ENCODE results near the gene EYA4.

EYA4 gene

GRCh38 chr6:133456944-133457343 lies 215.8 kb downstream of the EYA4 start:
- no peak for DNase-seq (ENCODE audit: low spot score)

- no peak for DNase-seq (ENCODE audit: low spot score)
Observed at GRCh38 chr6:133460101-133460500, 218.9 kb downstream of the EYA4 start.

- no peak for DNase-seq (ENCODE audit: low spot score)
Observed at GRCh38 chr6:133463790-133464189, 222.6 kb downstream of the EYA4 start.

- DNase-seq (ENCODE audit: low spot score) = no peak
Observed at GRCh38 chr6:133466680-133467079, 225.5 kb downstream of the EYA4 start.

GRCh38 chr6:133467231-133467981 lies 226.2 kb downstream of the EYA4 start:
- no peak for DNase-seq (ENCODE audit: low spot score)

- DNase-seq (ENCODE audit: low spot score) = no peak
Observed at GRCh38 chr6:133467982-133468380, 226.8 kb downstream of the EYA4 start.

- no peak for DNase-seq (ENCODE audit: low spot score)
Observed at GRCh38 chr6:133468591-133468990, 227.4 kb downstream of the EYA4 start.

GRCh38 chr6:133474516-133474915 lies 233.4 kb downstream of the EYA4 start:
- DNase-seq (ENCODE audit: low spot score) = no peak

- DNase-seq (ENCODE audit: low spot score) = no peak
Observed at GRCh38 chr6:133478673-133479072, 237.5 kb downstream of the EYA4 start.

GRCh38 chr6:133487174-133487573 lies 246.0 kb downstream of the EYA4 start:
- DNase-seq (ENCODE audit: low spot score) = no peak

- no peak for DNase-seq (ENCODE audit: low spot score)
Observed at GRCh38 chr6:133495205-133495903, 254.2 kb downstream of the EYA4 start.

- DNase-seq (ENCODE audit: low spot score) = no peak
Observed at GRCh38 chr6:133499662-133500061, 258.5 kb downstream of the EYA4 start.

GRCh38 chr6:133501675-133502270 lies 260.6 kb downstream of the EYA4 start:
- DNase-seq (ENCODE audit: low spot score) = no peak

GRCh38 chr6:133502441-133503335 lies 261.5 kb downstream of the EYA4 start:
- DNase-seq (ENCODE audit: low spot score) = no peak

GRCh38 chr6:133503336-133503729 lies 262.2 kb downstream of the EYA4 start:
- no peak for DNase-seq (ENCODE audit: low spot score)

- DNase-seq (ENCODE audit: low spot score) = no peak
Observed at GRCh38 chr6:133504158-133504557, 263.0 kb downstream of the EYA4 start.

GRCh38 chr6:133504761-133505160 lies 263.6 kb downstream of the EYA4 start:
- no peak for DNase-seq (ENCODE audit: low spot score)

GRCh38 chr6:133505681-133506080 lies 264.5 kb downstream of the EYA4 start:
- DNase-seq (ENCODE audit: low spot score) = no peak

GRCh38 chr6:133512410-133513016 lies 271.4 kb downstream of the EYA4 start:
- no peak for DNase-seq (ENCODE audit: low spot score)

- DNase-seq (ENCODE audit: low spot score) = no peak
Observed at GRCh38 chr6:133523816-133524215, 282.7 kb downstream of the EYA4 start.

GRCh38 chr6:133526436-133526835 lies 285.3 kb downstream of the EYA4 start:
- DNase-seq (ENCODE audit: low spot score) = no peak

- DNase-seq (ENCODE audit: low spot score) = no peak
Observed at GRCh38 chr6:133528566-133528965, 287.4 kb downstream of the EYA4 start.

Measured in CD4-positive, alpha-beta T cell treated with Interleukin-6 at 100 ng/mL for 8 hours (primary cell).